ENCODE measurements around the gene USP13.
A peak's percentile ranks its signal among the peaks of the same experiment; 100 is the strongest.
"Not testable (repeated sequence)": the region's sequence is repeated elsewhere in the genome, so short reads cannot be mapped to it uniquely, and the experiment has no call there.

USP13 gene, protein sequence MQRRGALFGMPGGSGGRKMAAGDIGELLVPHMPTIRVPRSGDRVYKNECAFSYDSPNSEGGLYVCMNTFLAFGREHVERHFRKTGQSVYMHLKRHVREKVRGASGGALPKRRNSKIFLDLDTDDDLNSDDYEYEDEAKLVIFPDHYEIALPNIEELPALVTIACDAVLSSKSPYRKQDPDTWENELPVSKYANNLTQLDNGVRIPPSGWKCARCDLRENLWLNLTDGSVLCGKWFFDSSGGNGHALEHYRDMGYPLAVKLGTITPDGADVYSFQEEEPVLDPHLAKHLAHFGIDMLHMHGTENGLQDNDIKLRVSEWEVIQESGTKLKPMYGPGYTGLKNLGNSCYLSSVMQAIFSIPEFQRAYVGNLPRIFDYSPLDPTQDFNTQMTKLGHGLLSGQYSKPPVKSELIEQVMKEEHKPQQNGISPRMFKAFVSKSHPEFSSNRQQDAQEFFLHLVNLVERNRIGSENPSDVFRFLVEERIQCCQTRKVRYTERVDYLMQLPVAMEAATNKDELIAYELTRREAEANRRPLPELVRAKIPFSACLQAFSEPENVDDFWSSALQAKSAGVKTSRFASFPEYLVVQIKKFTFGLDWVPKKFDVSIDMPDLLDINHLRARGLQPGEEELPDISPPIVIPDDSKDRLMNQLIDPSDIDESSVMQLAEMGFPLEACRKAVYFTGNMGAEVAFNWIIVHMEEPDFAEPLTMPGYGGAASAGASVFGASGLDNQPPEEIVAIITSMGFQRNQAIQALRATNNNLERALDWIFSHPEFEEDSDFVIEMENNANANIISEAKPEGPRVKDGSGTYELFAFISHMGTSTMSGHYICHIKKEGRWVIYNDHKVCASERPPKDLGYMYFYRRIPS

DNA sequence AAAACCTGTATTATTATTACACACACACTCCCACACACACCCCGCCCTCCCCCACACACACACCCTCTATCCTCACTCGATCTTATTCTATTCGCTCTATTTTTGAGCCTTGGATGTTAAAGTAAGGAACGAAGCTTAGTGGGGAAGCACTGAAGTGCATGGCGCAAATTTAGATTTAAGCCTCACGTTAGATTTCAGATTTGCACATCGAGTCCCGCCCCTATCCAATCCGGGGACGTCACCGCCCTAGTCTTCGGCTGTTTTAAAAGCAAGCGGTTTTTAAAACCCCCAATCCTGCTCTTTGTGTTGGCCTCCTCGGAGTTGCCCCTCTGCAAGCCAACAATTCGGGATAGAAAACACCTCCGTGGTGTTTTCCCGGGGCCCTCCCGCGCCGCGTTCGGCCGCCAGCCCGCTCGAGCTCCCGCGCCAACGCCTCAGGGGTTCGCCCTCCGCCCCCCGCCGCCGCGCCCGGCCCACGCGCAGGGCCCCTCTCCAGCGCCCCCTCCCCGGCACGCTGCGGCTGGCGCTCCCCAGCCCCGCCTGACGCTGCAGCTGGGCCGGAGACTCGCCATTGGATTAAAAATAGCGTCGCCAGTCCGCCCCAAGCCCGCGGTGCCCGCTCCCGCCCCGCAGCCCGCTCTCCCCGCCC, at the start of gene USP13:
Gene USP13 (plus strand): TSS at position 594 of the 649 bp plus-strand sequence. CDS start 186 bp downstream, outside the sequence.
- peak; percentile 58 to 65 for DNase-seq

GRCh38 chr3:179603321-179603720, 49.5 kb upstream of the USP13 start:
- no peak for DNase-seq

DNA sequence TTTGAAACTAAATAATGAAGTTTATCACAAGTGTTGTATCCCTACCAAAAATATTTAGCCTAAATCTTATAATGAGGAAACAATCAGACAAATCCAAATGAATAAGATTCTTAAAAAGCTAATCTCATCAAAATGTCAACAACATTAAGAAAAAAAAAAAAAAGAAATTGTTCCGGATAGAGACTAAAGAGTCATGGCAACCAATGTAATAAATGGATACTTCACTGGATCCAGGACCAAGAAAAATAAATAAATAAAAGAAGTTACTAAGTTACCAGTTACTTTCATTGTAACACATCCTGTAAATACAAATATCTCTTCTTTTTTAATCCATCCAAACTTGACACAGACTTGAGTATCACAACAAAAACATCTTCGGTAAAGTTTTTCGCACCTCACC, 49.0 kb upstream of the USP13 start:
- DNase-seq, result no peak

DNA sequence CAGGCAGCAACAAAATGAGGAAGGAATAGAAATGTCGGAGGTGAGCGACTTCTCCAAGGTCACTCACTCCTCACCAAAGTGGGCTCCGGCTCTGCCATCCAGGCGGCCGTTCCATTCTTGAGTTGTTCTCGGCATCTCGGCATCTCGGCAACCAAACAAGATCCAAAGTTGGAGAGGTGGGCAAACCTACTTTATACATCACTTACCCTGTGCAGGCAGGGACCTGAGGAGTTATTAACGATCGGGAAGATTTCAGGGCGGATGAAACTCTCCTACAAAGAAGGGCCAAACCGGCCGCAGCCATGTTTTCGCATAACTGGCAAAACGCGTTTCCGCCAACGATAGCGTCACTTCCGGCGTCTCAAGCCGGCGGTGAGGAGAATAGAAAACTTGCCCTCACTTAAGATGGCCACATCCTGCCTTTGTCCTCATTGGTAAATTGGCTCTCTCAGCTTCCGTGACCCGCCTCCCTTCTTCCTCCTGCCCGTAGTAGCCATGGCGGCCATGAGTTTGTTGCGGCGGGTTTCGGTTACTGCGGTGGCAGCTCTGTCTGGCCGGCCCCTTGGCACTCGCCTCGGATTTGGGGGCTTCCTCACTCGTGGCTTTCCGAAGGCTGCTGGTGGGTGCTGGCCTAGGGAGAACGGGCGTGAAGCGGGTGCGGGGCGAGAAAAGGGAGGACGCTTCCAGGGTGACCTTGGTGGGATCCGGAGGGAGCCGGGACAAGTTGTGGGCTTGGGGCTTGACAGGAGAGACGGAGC, 48.3 kb upstream of the USP13 start, which contains the start of the genes MRPL47 and NDUFB5:
Gene MRPL47 (minus strand): TSS at position 318 of the 758 bp plus-strand sequence. CDS start 14 bp downstream, at position 304.
Gene NDUFB5 (plus strand): TSS at position 474 of the 758 bp plus-strand sequence. CDS start 22 bp downstream, at position 496.
- DNase-seq, result peak; percentile 94

- DNase-seq, result no peak
Observed at GRCh38 chr3:179606534-179607085, 46.2 kb upstream of the USP13 start.

DNA sequence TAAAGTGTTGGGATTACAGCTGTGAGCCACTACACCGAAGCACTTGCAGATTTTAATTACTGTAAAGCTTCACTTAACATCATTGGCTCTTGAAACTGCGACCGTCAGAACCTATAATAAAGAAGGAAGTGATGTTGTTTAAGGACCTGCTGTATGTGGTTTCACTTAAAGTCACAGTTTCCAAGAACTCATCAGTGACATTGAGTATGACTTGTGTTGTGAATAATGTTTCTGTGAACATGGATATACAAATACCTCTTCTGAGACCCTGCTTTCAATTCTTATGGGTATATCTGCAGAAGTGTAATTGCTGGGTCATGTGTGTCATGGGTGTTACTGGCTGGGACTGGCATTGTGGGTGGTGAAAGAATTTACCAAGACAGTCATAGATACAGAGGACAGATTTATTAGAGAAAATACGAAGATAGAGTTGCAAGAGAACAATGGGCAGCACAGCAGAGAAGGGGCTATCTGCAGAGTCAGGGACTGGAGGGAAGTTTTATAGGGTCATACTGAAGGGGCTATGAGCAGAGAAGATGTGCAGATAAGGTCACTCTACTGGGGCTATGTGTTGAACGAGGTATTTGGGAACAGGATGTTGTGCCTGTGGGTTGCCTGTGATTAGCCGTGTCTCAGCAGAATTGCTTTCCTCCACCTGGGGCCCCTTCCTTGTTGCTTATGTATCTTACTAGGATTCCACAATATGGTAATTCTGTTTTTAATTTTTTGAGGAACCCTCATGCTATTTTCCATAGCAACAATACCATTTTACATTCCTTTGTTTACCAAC, 43.7 kb upstream of the USP13 start:
- peak in 1 of 2 donors; percentile 38 for DNase-seq

GRCh38 chr3:179610066-179610465, 42.8 kb upstream of the USP13 start:
- no peak for DNase-seq

DNA sequence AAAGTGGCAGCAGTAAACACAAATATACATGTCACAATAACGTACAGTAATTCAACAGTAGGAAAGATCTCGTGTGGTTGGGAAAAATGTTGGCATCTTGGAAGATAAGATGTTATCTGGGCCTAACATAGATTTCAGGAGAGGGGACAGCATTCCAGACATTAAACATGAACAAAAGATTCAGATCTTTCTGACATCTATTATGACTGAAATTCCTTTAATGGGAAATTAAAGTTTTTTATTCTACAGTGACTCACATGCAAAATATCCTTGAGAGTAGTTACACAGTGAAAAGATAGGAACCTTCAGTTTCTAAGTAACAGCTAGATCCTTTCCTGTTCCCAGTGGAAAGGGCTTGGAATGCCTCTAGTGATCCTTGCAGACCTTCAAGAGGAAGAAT, 39.0 kb upstream of the USP13 start:
- DNase-seq, result no peak

GRCh38 chr3:179615458-179616173, 37.2 kb upstream of the USP13 start:
- DNase-seq, result no peak

GRCh38 chr3:179622023-179622422, 30.8 kb upstream of the USP13 start:
- no peak for DNase-seq

DNA sequence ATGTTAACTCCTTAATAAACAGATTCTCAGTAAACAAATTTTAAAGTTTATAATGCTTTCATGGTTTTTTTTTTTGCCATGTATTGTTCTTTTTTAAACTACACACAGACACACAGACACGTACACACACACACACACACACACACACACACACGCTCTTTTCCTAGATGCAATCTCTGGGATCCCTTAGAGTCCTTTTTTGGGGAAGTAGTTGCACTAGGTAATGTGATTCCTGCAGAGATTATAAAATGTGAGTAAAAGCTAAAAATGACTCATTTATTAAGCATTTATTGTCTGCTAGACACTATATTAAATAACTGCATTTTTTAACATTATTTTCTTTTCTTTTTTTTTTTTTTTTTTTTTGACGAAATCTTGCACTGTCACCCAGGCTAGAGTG, 28.4 kb upstream of the USP13 start:
- DNase-seq, result no peak

DNA sequence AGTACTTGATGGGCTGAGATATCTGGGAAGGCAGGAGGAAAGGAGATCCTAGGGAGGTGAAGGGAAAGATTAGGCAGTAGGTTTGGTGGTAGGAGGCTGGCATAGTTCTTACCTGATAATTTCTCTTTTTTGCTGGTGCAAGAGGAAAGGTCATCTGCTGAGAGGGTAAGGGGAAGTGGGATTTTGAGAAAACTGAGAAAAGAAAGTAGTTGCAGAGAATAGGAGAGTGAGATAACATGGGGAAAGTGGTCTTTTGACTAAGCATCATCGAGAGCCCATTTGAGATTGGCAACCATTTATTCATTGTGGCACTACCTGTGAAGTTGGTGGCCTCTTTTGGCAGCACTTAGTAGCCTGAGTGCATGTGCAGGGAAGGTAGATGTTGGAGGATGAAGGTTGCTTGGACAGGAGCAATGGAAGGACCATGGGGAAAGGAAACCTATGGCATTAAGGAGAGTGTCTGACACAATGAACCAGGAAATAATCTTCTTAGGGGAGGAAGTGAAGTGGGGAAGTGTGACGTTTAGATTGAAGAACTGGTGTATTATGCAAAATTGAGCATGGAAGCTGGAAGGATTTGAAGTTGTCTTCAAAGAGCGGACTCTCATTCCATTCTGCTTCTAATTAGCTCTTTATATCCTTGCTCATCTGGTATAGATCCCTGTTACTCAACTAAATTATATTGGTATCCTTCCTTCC, 21.9 kb upstream of the USP13 start:
- DNase-seq, result no peak

- no peak for DNase-seq
Observed at GRCh38 chr3:179640469-179640868, 12.4 kb upstream of the USP13 start.

DNA sequence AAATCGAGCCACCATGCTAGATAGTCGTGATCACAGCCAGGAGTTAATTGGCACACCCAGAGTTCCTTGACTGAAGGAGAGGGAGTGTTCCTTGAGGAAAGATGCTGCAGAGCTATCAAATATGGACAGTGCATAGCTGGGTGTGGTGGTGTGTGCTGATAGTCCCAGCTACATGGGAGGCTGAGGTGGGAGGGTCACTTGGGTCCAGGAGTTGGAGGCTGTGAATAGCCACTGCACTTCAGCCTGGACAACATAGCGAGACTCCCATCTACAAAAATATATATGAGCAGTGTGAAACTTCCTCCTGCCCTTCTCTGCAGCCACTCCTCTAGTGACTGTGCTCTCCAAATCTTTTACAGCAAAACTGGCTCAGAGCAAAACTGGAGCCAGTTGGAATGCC, 10.0 kb upstream of the USP13 start:
- DNase-seq, result no peak

GRCh38 chr3:179643837-179644236, 9.0 kb upstream of the USP13 start:
- DNase-seq, result not testable (repeated sequence)

DNA sequence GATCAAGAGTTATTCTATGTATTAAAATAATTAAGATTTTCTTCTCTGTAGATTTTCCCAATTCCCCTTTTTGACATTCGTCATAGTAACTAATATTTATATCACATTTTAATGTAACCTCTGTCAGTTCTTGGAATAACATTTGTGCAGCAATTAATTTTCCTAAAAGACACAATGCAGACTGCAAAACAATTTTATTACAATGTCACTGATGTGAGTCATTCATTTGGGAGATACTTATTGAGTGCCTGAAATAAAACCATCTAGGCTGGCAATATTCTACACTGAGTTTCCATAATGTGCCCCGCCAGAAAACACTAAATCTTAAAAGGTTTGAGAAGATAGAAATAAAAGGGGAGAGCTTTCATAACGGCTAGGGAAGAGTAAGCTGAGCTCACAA, 6.7 kb upstream of the USP13 start:
- DNase-seq, result no peak

DNA sequence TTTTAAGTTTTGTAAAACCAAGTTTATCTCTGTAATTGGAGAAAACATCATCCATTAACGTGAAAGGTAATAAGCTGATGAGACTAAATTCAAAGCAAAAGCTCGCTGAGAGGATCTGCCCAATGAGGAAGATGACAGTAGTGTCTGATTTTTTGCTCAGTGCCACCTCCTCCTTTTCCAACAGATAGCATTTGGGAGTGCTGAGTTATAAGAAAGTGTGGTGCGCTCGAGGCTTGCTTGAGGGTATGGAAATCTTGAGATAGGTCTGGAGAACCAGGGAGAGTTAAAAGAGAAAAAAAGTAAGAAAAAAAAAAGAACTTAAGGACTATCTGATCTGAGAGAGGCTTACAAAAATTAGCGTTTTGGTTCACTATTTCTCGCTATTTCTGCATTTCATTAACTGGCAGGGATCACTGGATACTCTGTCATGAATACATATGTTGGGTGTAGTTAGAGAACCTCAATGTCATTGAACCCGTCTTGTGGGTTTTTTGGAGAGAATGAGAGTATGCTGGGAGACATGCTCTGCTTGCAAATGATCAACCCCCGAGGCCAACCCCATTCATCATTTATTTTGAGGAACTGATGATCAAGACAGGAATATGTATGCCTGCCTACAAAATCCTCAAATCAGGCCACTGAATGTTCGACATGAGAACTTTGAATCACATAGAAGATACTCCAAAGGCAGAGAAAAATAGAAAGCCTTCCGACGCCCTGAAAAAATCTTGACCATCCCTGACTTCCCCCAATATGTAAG, 973 bp upstream of the USP13 start:
- DNase-seq, result no peak

DNA sequence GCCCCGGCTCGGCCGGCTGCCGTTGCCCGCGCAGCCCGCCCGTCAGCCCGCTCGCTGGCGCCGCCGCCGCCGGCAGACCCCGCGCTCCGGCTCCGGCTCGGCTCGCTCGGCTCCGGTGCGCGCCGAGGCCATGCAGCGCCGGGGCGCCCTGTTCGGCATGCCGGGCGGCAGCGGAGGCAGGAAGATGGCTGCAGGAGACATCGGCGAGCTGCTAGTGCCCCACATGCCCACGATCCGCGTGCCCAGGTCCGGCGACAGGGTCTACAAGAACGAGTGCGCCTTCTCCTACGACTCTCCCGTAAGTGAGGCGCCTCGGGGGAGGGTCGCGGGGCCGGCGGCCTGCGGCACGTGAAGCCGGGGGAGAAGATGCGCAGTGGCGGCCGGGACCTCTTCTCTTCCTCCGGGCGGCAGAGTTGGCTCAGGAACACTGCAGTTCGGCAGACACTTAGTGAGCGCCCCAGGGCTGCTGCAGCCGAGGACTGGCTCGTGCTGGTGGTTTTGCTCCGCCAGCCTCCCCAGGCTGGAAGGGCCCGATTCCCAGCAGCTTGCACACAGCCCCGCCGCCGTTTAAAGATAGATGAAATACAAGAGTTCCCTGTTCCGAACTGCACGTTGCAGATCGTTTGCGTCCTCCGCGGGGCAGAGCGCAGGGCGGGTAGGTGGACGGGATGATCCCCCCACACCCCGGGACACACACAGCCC, 407 bp downstream of the USP13 start:
- peak; percentile 57 for DNase-seq

Data from CD4-positive, alpha-beta T cell treated with Interleukin-1 beta for 1 hour (primary cell).